A673 (cell line): Measurements from ENCODE around the gene RNF8. TPM values are rescaled to one million over a fixed set of nuclear protein-coding genes. Genes with fewer than 3 reads are reported as not detected.

Experiments used
- BruUV-seq: library from RNA; stranded (reverse); fragments of 400-500 nt; replicated peaks from 2 replicates; lab custom pipeline; 2021; lab: Mats Ljungman, UMichigan
- CTCF ChIA-PET: fragments of 300-600 bp; sonication (Branson Sonifier 250); formaldehyde crosslinking; loops from one replicate; lab custom pipeline; 2022; ENCODE audit warnings: antibody characterized with exemption; lab: Charles Lee
- POLR2A ChIA-PET: fragments of 300-600 bp; sonication (Branson Sonifier 250); formaldehyde crosslinking; loops from one replicate; lab custom pipeline; 2022; ENCODE audit warnings: antibody characterized with exemption; ENCODE audit not compliant: low non-redundant PET; lab: Charles Lee
- DNase-seq: peaks from one replicate; pipeline ENCODE4 v3.0.0-alpha.2; 2015; ENCODE audit warnings: low spot score
- H3K27ac ChIP-seq: fragments of 200-600 bp; sonication (generic); 2 replicates; pipeline ENCODE4 v1.5.1; 2016; ENCODE audit warnings: mixed run types, low read depth, mild to moderate bottlenecking, mixed read lengths, antibody characterized with exemption, low read length; ENCODE audit not compliant: poor library complexity, severe bottlenecking
- H3K27me3 ChIP-seq: fragments of 200-600 bp; sonication (generic); replicated peaks from 2 replicates; pipeline ENCODE4 v1.6.1; 2017; ENCODE audit warnings: mixed run types, low read depth, mild to moderate bottlenecking, mixed read lengths, antibody characterized with exemption, low read length; ENCODE audit not compliant: insufficient read depth, poor library complexity
- H3K36me3 ChIP-seq: fragments of 200-600 bp; sonication (generic); 2 replicates; pipeline ENCODE4 v1.6.1; 2016; ENCODE audit warnings: mixed run types, mild to moderate bottlenecking, mixed read lengths, antibody characterized with exemption, low read length; ENCODE audit not compliant: insufficient read depth, poor library complexity, severe bottlenecking
- H3K4me1 ChIP-seq: fragments of 200-600 bp; sonication (generic); 2 replicates; pipeline ENCODE4 v1.6.1; 2017; ENCODE audit warnings: mixed run types, mild to moderate bottlenecking, mixed read lengths, antibody characterized with exemption, low read length; ENCODE audit not compliant: insufficient read depth, poor library complexity, severe bottlenecking
- H3K4me3 ChIP-seq: fragments of 200-600 bp; sonication (generic); 2 replicates; pipeline ENCODE4 v1.5.1; 2016; ENCODE audit warnings: low read depth, mixed run types, mild to moderate bottlenecking, mixed read lengths, low read length; ENCODE audit not compliant: poor library complexity, severe bottlenecking
- H3K9me3 ChIP-seq: fragments of 200-600 bp; sonication (generic); 2 replicates; pipeline ENCODE4 v1.6.1; 2016; ENCODE audit warnings: mixed run types, low read depth, mild to moderate bottlenecking, mixed read lengths, antibody characterized with exemption, low read length; ENCODE audit not compliant: poor library complexity, severe bottlenecking
- CTCF ChIP-seq: fragments of 300-800, 200-600 bp; sonication (generic); conservative IDR thresholded peaks from 2 replicates; pipeline ENCODE4 v1.5.1; 2017; ENCODE audit warnings: low read depth, mild to moderate bottlenecking, antibody characterized with exemption, low read length, moderate library complexity, mixed read lengths
- EZH2 ChIP-seq: fragments of 200-600 bp; sonication (generic); IDR thresholded peaks from 2 replicates; pipeline ENCODE4 v1.6.1; 2017; ENCODE audit warnings: borderline replicate concordance, low read depth, mild to moderate bottlenecking, mixed read lengths, antibody characterized with exemption, low read length; ENCODE audit not compliant: poor library complexity, severe bottlenecking
- intact Hi-C: fragments of 100-400 bp; cut with micrococcal nuclease; formaldehyde crosslinking; loops from one replicate; pipeline ENCODE4 v1.10.0; 2022; ENCODE audit not compliant: unreplicated experiment
- total RNA-seq: library from RNA; stranded (reverse); gene quantifications from 2 replicates; pipeline ENCODE4 v1.2.3, GENCODE V29; 2021

The RNF8 gene
- total RNA-seq, 1 experiment from 2014 or later = 25.6 TPM

GRCh38 chr6:37315157-37315515 is 38.6 kb upstream of the RNF8 start:
- Histone ChIP-seq H3K36me3 (peaks cover 27% of the 10 kb centered on the region), H3K9me3 (no peaks in the 10 kb centered on the region), H3K4me1 (no peaks in the 10 kb centered on the region), H3K27me3 (no peaks in the 10 kb centered on the region), H3K4me3 (no peak overlapping the region), H3K27ac (no peak overlapping the region)
- intact Hi-C loops = no loop called here
- BruUV-seq = no TSS peak
- CTCF ChIA-PET = interaction anchor here (0.9 kb wide), 1 partner anchor 11 kb away, joined by 3 read pairs; no protein-coding TSS in a partner anchor
- no peak for DNase-seq
- TF ChIP-seq EZH2 = no peak
- no peak for TF ChIP-seq CTCF
- POLR2A ChIA-PET = no interaction called here

DNA sequence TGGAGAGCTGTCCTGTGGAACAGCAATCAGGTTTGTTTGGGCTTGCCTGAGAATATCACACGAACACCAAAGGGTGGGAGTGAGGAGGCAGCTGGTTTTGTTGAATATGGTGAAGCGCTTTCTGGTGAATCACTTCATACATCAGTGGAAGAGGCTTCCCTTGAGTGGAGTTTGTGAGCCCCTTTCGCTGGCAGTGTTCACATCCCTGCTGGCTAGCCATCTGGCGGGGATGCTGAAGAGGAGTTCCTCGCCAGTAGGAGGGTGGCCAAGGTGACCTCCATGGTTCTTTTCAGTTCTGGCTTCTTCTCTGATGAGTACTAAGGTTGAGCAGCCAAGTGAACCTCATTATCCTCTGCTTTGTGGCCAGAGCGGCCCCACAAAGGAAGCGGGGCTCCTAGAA is 37.7 kb upstream of the RNF8 start:
- no peak overlapping the region for H3K27ac ChIP-seq
- H3K4me1 ChIP-seq = no peaks in the 10 kb centered on the region
- BruUV-seq = no TSS peak
- no peak for TF ChIP-seq CTCF
- no peak for TF ChIP-seq EZH2
- no peak for DNase-seq
- ChIA-PET CTCF (no interaction called here), POLR2A (no interaction called here)
- no peaks in the 10 kb centered on the region for H3K27me3 ChIP-seq
- intact Hi-C loops = no loop called here
- H3K36me3 ChIP-seq = peaks cover 35% of the 10 kb centered on the region
- no peaks in the 10 kb centered on the region for H3K9me3 ChIP-seq
- no peak overlapping the region for H3K4me3 ChIP-seq

DNA sequence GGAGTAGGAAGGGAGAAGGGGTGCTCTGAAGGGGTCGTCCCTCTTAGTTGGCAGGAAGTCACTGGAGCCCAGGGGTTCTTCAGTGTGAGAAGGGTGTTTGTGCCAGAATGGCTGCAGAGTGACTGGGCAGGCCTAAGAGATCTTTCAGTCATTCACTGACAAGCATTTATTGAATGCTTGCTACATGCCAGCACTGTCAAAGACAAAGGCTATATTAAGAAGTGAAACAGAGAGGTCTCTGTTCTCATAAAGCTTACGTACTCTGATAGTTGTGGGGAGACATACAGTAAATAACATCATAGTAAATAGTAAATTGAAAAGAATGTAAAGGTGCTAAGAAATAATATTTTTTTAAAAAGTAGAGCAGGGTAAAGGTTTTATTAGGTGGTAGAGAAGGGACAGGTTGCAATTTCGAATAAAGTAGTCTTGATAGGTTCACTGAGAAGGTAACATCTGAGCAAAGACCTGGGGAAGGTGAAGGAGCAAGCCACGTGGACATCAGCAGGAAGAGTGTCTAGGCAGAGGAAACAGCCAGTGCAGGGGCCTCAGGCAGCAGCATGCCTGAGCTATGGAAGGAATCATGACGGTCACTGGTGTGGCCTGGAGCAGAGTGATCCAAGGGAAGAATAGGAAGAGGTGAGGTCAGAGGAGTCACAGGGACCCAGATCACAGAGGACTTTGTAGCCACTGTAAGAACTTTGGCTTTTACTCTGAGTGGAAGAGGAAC is 36.3 kb upstream of the RNF8 start:
- TF ChIP-seq CTCF = no peak
- TF ChIP-seq EZH2 = no peak
- CTCF ChIA-PET = no interaction called here
- H3K36me3 ChIP-seq = peaks cover 35% of the 10 kb centered on the region
- BruUV-seq = no TSS peak
- no peaks in the 10 kb centered on the region for H3K9me3 ChIP-seq
- POLR2A ChIA-PET = no interaction called here
- no peak for DNase-seq
- no peaks in the 10 kb centered on the region for H3K4me1 ChIP-seq
- intact Hi-C loops = no loop called here
- no peak overlapping the region for H3K27ac ChIP-seq
- H3K27me3 ChIP-seq = no peaks in the 10 kb centered on the region
- H3K4me3 ChIP-seq = no peak overlapping the region
